Fibroblast of lung (primary cell): ENCODE data around the gene ARSK. TPM values are rescaled to one million over a fixed set of nuclear protein-coding genes. Genes with fewer than 3 reads are reported as not detected.

ENCODE experiments used
- DNase-seq, 2 donors: peaks; one replicate each; pipeline versions ENCODE4 v3.0.0 to v3.0.0-alpha.2; 2010; ENCODE audit warnings: low read depth in 2 of 2
- H2AFZ ChIP-seq: 2 replicates; pipeline ENCODE4 v1.5.1; 2012; ENCODE audit warnings: low read length, control low read depth, inconsistent platforms
- H3K27ac ChIP-seq: 2 replicates; pipeline ENCODE4 v1.5.1; 2011; ENCODE audit warnings: low read length, control low read depth; ENCODE audit not compliant: insufficient read depth
- H3K27me3 ChIP-seq: 2 replicates; pipeline ENCODE4 v1.5.1; 2011; ENCODE audit warnings: mild to moderate bottlenecking, low read length; ENCODE audit not compliant: control insufficient read depth, insufficient read depth
- H3K36me3 ChIP-seq: 2 replicates; pipeline ENCODE4 v1.5.1; 2011; ENCODE audit warnings: low read length; ENCODE audit not compliant: control insufficient read depth, insufficient read depth
- H3K4me1 ChIP-seq: 2 replicates; pipeline ENCODE4 v1.5.1; 2011; ENCODE audit warnings: low read length; ENCODE audit not compliant: control insufficient read depth, insufficient read depth; ENCODE audit errors: extremely low read depth
- H3K4me2 ChIP-seq: 2 replicates; pipeline ENCODE4 v1.5.1; 2011; ENCODE audit warnings: low read length, control low read depth; ENCODE audit not compliant: insufficient read depth; ENCODE audit errors: extremely low read depth
- H3K4me3 ChIP-seq, 4 experiments: fragments of 200-600 bp in 1 of 4; sonication (generic) in 1 of 4; replicated peaks in 1 of 4; 2 replicates each; pipeline ENCODE4 v1.5.1; 2011 to 2016; ENCODE audit warnings: low read length in 4 of 4, low read depth in 3 of 4, mild to moderate bottlenecking in 3 of 4, control low read depth in 2 of 4, inconsistent platforms in 1 of 4, mixed read lengths in 1 of 4; ENCODE audit not compliant: insufficient read depth in 1 of 4; ENCODE audit errors: control extremely low read depth in 1 of 4
- H3K79me2 ChIP-seq: 2 replicates; pipeline ENCODE4 v1.5.1; 2012; ENCODE audit warnings: mild to moderate bottlenecking, low read length, inconsistent platforms; ENCODE audit not compliant: control insufficient read depth, insufficient read depth
- H3K9ac ChIP-seq: 2 replicates; pipeline ENCODE4 v1.5.1; 2011; ENCODE audit warnings: mild to moderate bottlenecking, low read length, control low read depth; ENCODE audit not compliant: insufficient read depth
- H3K9me3 ChIP-seq: 2 replicates; pipeline ENCODE4 v1.5.1; 2012; ENCODE audit warnings: low read depth, low read length; ENCODE audit not compliant: control insufficient read depth, insufficient read depth
- H4K20me1 ChIP-seq: 2 replicates; pipeline ENCODE4 v1.5.1; 2011; ENCODE audit warnings: low read length; ENCODE audit not compliant: control insufficient read depth, insufficient read depth; ENCODE audit errors: extremely low read depth
- CTCF ChIP-seq, 2 donors: IDR thresholded peaks in 1 of 2; conservative IDR thresholded peaks in 1 of 2; 1 replicate in 1 of 2; 2 replicates in 1 of 2; pipeline ENCODE4 v1.5.1; 2011 to 2012; ENCODE audit warnings: low read length in 2 of 2, control low read depth in 1 of 2, inconsistent platforms in 1 of 2, low read depth in 1 of 2, mild to moderate bottlenecking in 1 of 2
- EZH2 ChIP-seq: IDR thresholded peaks from 2 replicates; pipeline ENCODE4 v1.5.1; 2012; ENCODE audit warnings: low read length, control low read depth, mild to moderate bottlenecking; ENCODE audit errors: missing control alignments
- polyA plus RNA-seq, 2 donors: library from polyadenylated mRNA; depleted of rRNA in 1 of 2; stranded (reverse) in 1 of 2; unstranded in 1 of 2; fragments of >200 nt; gene quantifications; 2 replicates each; pipeline ENCODE4 v1.2.1, GENCODE V29; 2011 to 2012; ENCODE audit warnings: missing spikeins in 1 of 2
- total RNA-seq: library from RNA; depleted of rRNA; stranded (reverse); fragments of >200 nt; gene quantifications from 2 replicates; pipeline ENCODE4 v1.2.1, GENCODE V29; 2014

The ARSK gene
- total and polyA plus RNA-seq, 2 donors (not counting 1 experiment from before 2014, with no cell fraction given) = 19.3 to 37.3 TPM

GRCh38 chr5:95634081-95634480 is 79.2 kb downstream of the ARSK start:
- H3K4me3 ChIP-seq = no peak overlapping the region

GRCh38 chr5:95638632-95639031 is 83.7 kb downstream of the ARSK start:
- no peaks in the 10 kb centered on the region for H4K20me1 ChIP-seq
- no peak for DNase-seq
- TF ChIP-seq EZH2 = no peak
- no peak for TF ChIP-seq CTCF (conservative IDR thresholded peaks at IDR 0.05 in 1 of 2, IDR thresholded peaks at IDR 0.05 in 1 of 2; ENCODE audit: low read depth in 1 of 2, low read length in 2 of 2)
- H3K4me3 ChIP-seq = no peak overlapping the region
- no peaks in the 10 kb centered on the region for H3K36me3 ChIP-seq
- no peaks in the 10 kb centered on the region for H3K79me2 ChIP-seq
- H3K27me3 ChIP-seq = no peaks in the 10 kb centered on the region
- no peak overlapping the region for H2AFZ ChIP-seq
- no peak overlapping the region for H3K27ac ChIP-seq
- H3K9ac ChIP-seq = no peak overlapping the region
- H3K4me2 ChIP-seq = no peak overlapping the region
- no peaks in the 10 kb centered on the region for H3K9me3 ChIP-seq
- no peaks in the 10 kb centered on the region for H3K4me1 ChIP-seq

More at GRCh38 chr5:95634081-95634480, 79.2 kb downstream of the ARSK start:
- Histone ChIP-seq H3K36me3 (no peaks in the 10 kb centered on the region), H3K4me1 (peaks cover 11% of the 10 kb centered on the region), H4K20me1 (no peaks in the 10 kb centered on the region), H3K9ac (no peak overlapping the region), H3K79me2 (no peaks in the 10 kb centered on the region), H3K27me3 (no peaks in the 10 kb centered on the region), H3K9me3 (no peaks in the 10 kb centered on the region), H2AFZ (no peak overlapping the region), H3K27ac (no peak overlapping the region), H3K4me2 (no peak overlapping the region)
- TF ChIP-seq CTCF (conservative IDR thresholded peaks at IDR 0.05 in 1 of 2, IDR thresholded peaks at IDR 0.05 in 1 of 2; ENCODE audit: low read depth in 1 of 2, low read length in 2 of 2) (no peak), EZH2 (no peak)
- DNase-seq = no peak

- H3K27ac ChIP-seq = no peak overlapping the region
- no peaks in the 10 kb centered on the region for H3K4me1 ChIP-seq
- H3K4me2 ChIP-seq = no peak overlapping the region
- H2AFZ ChIP-seq = peak overlapping the region; percentile 8
- H3K27me3 ChIP-seq = no peaks in the 10 kb centered on the region
- H3K4me3 ChIP-seq = no peak overlapping the region
- H3K79me2 ChIP-seq = no peaks in the 10 kb centered on the region
- no peak overlapping the region for H3K9ac ChIP-seq
- no peak for TF ChIP-seq CTCF (conservative IDR thresholded peaks at IDR 0.05 in 1 of 2, IDR thresholded peaks at IDR 0.05 in 1 of 2; ENCODE audit: low read depth in 1 of 2, low read length in 2 of 2)
- TF ChIP-seq EZH2 = no peak
- DNase-seq = peak; percentile 14 to 84
- H4K20me1 ChIP-seq = no peaks in the 10 kb centered on the region
- H3K9me3 ChIP-seq = no peaks in the 10 kb centered on the region
- no peaks in the 10 kb centered on the region for H3K36me3 ChIP-seq
Measured at GRCh38 chr5:95641741-95642220, 86.9 kb downstream of the ARSK start.
